AG20443 (cell line): ENCODE data around the gene C5.
A peak's percentile ranks its signal among the peaks of the same experiment; 100 is the strongest.

Experiments
- DNase-seq: peaks from one replicate; pipeline ENCODE4 v3.0.0; 2012; ENCODE audit warnings: low spot score, mixed read lengths

Gene C5

GRCh38 chr9:120924698-120925534 is 125.2 kb downstream of the C5 start:
- DNase-seq, result no peak

GRCh38 chr9:120923620-120924328 is 126.3 kb downstream of the C5 start:
- no peak for DNase-seq

DNA sequence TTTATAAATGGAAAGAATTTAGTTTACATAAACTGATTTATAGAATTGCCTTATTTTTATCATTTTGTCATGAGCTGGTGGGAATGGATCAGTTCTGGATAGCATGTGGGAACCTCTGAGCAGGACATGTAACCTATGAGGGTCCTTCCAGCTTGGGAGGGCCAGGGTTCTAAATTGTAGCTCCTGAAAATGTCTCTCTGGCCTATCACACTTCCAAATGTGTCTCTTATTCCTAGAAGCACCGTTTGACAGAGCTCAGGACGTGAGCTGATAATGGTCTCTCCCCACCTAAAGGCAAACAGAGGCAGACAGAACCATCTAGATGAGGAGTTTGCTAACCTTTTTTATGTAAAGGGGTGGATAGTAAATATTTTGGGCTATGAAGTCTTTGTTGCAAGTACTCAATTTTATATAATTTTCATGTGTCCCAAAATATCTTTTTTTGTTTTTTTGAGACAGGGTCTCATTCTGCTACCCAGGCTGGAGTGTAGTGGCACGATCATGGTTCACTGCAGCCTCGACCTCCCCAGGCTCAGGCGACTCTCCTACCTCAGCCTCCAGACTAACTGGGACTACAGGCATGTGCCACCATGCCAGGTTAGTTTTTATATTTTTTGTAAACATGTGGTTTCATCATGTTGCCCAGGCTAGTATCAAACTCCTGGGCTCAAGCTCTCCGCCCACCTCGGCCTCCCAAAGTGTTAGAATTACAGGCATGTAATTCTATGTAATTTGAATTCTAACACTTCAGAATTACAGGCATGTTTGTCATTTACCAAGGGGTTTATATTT is 127.5 kb downstream of the C5 start:
- no peak for DNase-seq

- no peak for DNase-seq
Observed at GRCh38 chr9:120921661-120922181, 128.4 kb downstream of the C5 start.

- DNase-seq, result no peak
Observed at GRCh38 chr9:120920806-120921178, 129.3 kb downstream of the C5 start.

GRCh38 chr9:120919843-120920805 is 130.0 kb downstream of the C5 start:
- no peak for DNase-seq

- DNase-seq, result no peak
Observed at GRCh38 chr9:120918931-120919842, 130.9 kb downstream of the C5 start.

GRCh38 chr9:120917929-120918762 is 131.9 kb downstream of the C5 start:
- DNase-seq, result no peak

- DNase-seq, result no peak
Observed at GRCh38 chr9:120916991-120917880, 132.8 kb downstream of the C5 start.

DNA sequence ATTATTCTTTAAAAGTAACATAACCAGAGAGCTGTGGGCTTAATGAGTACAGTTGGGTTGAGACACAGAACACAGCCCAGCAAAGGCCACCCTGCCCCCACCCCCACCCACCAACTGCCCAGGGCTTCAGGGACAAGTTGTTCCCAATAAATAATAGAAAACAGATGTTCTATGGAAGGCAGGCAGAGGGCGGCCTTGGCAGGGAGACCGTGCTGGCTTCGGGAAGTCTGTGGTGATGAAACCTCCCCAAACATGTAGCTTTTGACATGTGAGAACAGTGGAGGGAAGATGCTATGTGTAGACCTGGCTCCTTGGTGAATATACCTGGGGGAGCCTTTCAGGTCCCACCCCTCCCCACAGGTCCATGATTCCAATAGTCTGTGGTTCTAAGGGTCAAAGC is 133.5 kb downstream of the C5 start:
- DNase-seq, result peak; percentile 75

GRCh38 chr9:120915854-120916470 is 134.1 kb downstream of the C5 start:
- no peak for DNase-seq

DNA sequence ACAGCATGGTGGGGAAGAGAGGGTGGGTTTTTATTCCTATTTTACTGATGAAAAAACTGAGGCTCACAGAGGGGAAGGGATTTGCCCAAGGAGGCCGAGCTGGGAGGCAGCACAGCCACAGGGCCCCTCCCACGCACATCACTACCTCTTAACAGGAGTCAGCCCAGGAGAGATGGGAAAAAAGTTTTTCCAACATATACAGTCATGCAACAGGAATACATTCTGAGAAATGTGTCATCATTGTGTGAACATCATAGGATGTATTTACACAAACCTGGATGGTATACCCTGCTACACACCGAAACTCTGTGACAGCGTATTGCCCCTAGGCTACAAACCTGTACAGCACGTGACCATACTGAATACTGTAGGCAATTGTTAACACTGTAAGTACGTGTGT is 135.1 kb downstream of the C5 start:
- no peak for DNase-seq

GRCh38 chr9:120914396-120914795 is 135.7 kb downstream of the C5 start:
- no peak for DNase-seq

DNA sequence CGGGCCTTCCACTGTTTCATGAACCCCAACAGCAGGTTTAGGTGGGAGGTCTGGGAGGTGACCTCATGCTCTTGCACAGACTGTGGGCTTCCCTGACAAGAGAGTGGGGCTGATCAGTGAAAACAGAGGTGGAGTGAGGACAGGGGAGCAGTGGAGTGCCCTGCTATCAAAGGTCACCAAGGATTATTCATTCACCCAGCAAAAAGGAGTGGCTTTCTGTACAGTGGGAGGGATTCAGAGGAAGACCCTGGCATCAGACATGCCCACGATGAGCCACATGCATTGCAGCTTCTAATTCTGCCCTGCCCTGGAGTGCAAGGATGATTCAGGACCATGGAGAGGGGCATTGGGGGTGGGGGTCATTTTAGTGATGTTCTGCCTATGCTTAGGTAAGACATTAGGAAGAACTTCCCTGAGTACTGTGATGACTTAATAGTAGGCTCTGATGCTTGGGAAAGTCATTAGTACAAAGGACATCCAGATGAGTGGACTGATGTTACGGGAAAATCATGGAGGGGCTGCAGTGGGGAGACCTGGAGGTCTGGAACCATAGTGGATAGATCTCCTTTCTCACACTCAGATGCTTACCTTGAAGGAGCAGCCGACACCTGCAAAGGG is 136.3 kb downstream of the C5 start:
- no peak for DNase-seq

DNA sequence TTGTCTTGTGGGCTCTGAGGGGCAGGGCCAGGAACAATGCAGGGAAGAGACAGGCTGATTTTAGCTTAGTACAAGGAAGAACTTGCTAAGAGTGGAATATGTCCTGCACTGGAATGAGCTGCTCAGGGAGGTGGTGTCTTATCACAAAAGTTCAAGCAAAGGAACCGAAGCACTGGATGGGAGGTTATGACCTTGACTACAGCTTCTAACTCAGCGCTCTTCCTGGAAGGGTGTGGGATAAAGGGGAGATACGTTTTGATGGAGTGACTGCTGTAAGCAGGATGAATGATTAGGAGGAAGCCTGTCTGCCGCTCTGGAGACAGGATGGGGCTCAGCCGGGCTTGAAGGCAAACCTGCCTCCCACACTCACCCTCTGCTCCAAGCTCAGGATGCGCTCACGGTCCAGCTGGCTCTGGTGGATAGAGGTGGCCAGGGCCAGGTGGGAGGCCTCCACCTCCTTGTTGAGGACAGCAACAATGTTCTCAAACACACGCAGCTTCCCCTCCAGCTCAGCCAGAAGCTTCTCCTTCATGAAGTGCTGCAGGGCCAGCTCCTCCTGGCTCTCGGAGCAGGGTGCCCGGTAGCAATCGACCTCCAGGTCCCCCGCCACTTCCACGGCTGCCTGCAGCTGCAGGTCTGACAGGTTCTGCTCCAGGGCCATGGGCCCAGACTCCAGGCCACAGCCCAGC is 137.0 kb downstream of the C5 start:
- no peak for DNase-seq

- DNase-seq, result no peak
Observed at GRCh38 chr9:120911295-120911837, 138.7 kb downstream of the C5 start.
